Measurements from ENCODE around the gene DICER1. TPM values are rescaled to one million over a fixed set of nuclear protein-coding genes. Genes with fewer than 3 reads are reported as not detected.

DICER1 gene
- total RNA-seq, 1 experiment from 2014 or later = 32.7 TPM

- in situ Hi-C loops (cut with HindIII; ENCODE audit: low pct_unique_long_range_greater_than_20kb, low sequenced_read_pairs) = no loop called here
- no peak for ATAC-seq
Measured at GRCh38 chr14:95058491-95058890, 98.8 kb downstream of the DICER1 start.

GRCh38 chr14:95057851-95058250 lies 99.5 kb downstream of the DICER1 start:
- no peak overlapping the region for H3K4me3 ChIP-seq (ENCODE audit: low read depth in 2 of 2, low read length in 2 of 2)
- no peaks in the 10 kb centered on the region for H3K9me3 ChIP-seq (ENCODE audit: control insufficient read depth, insufficient read depth, low read depth, low read length)
- DNase-seq (ENCODE audit: low read depth, low spot score) (no peak), ATAC-seq (no peak)
- no TSS peak for BruUV-seq (replicated peaks)
- TF ChIP-seq SIN3A (IDR thresholded peaks at IDR 0.05; ENCODE audit: borderline replicate concordance, insufficient read depth, low read depth, low read length) = no peak
- TF ChIP-seq CTCF (IDR thresholded peaks at IDR 0.05) = no peak
- TF ChIP-seq TCF7L2 (IDR thresholded peaks at IDR 0.05; ENCODE audit: low read depth, low read length) = no peak
- TF ChIP-seq POLR2AphosphoS5 (IDR thresholded peaks at IDR 0.05; ENCODE audit: low read depth, low read length) = no peak
- no peak for TF ChIP-seq REST (IDR thresholded peaks at IDR 0.05; ENCODE audit: insufficient read depth in 1 of 2, low read depth in 2 of 2, low read length in 1 of 2)
- CTCF ChIA-PET = no interaction called here
- no peaks in the 10 kb centered on the region for H3K4me1 ChIP-seq (ENCODE audit: control insufficient read depth, insufficient read depth, low read length)
- in situ Hi-C loops (cut with HindIII; ENCODE audit: low pct_unique_long_range_greater_than_20kb, low sequenced_read_pairs) = no loop called here
- H3K36me3 ChIP-seq (ENCODE audit: control insufficient read depth, insufficient read depth, low read length) = no peaks in the 10 kb centered on the region
- POLR2A ChIA-PET = no interaction called here
- intact Hi-C loops (cut with micrococcal nuclease; ENCODE audit: unreplicated experiment) = no loop called here
- H3K27me3 ChIP-seq (ENCODE audit: control insufficient read depth, insufficient read depth, low read length) = no peaks in the 10 kb centered on the region
- H3K27ac ChIP-seq (ENCODE audit: low read length) = no peak overlapping the region

More at GRCh38 chr14:95058491-95058890, 98.8 kb downstream of the DICER1 start:
- H3K27ac ChIP-seq (ENCODE audit: low read length) = no peak overlapping the region
- H3K4me1 ChIP-seq (ENCODE audit: control insufficient read depth, insufficient read depth, low read length) = no peaks in the 10 kb centered on the region
- no peaks in the 10 kb centered on the region for H3K9me3 ChIP-seq (ENCODE audit: control insufficient read depth, insufficient read depth, low read depth, low read length)
- H3K4me3 ChIP-seq (ENCODE audit: low read depth in 2 of 2, low read length in 2 of 2) = no peak overlapping the region
- BruUV-seq (replicated peaks) = no TSS peak
- TF ChIP-seq CTCF (IDR thresholded peaks at IDR 0.05) = no peak
- TF ChIP-seq POLR2AphosphoS5 (IDR thresholded peaks at IDR 0.05; ENCODE audit: low read depth, low read length) = no peak
- TF ChIP-seq TCF7L2 (IDR thresholded peaks at IDR 0.05; ENCODE audit: low read depth, low read length) = no peak
- no peak for TF ChIP-seq REST (IDR thresholded peaks at IDR 0.05; ENCODE audit: insufficient read depth in 1 of 2, low read depth in 2 of 2, low read length in 1 of 2)
- TF ChIP-seq SIN3A (IDR thresholded peaks at IDR 0.05; ENCODE audit: borderline replicate concordance, insufficient read depth, low read depth, low read length) = no peak
- ChIA-PET CTCF (no interaction called here), POLR2A (no interaction called here)
- no peak for DNase-seq (ENCODE audit: low read depth, low spot score)
- H3K36me3 ChIP-seq (ENCODE audit: control insufficient read depth, insufficient read depth, low read length) = no peaks in the 10 kb centered on the region
- intact Hi-C loops (cut with micrococcal nuclease; ENCODE audit: unreplicated experiment) = no loop called here
- H3K27me3 ChIP-seq (ENCODE audit: control insufficient read depth, insufficient read depth, low read length) = no peaks in the 10 kb centered on the region
